CD4-positive, alpha-beta T cell treated with Interferon alpha-2 for 1 hour (primary cell): ENCODE results near the gene FRS3.
"Not testable (repeated sequence)": the region's sequence is repeated elsewhere in the genome, so short reads cannot be mapped to it uniquely, and the experiment has no call there.

Source experiments
- DNase-seq, 2 donors: peaks; one replicate each; pipeline ENCODE4 v3.0.0-alpha.2; 2020 to 2022

FRS3 gene

DNA sequence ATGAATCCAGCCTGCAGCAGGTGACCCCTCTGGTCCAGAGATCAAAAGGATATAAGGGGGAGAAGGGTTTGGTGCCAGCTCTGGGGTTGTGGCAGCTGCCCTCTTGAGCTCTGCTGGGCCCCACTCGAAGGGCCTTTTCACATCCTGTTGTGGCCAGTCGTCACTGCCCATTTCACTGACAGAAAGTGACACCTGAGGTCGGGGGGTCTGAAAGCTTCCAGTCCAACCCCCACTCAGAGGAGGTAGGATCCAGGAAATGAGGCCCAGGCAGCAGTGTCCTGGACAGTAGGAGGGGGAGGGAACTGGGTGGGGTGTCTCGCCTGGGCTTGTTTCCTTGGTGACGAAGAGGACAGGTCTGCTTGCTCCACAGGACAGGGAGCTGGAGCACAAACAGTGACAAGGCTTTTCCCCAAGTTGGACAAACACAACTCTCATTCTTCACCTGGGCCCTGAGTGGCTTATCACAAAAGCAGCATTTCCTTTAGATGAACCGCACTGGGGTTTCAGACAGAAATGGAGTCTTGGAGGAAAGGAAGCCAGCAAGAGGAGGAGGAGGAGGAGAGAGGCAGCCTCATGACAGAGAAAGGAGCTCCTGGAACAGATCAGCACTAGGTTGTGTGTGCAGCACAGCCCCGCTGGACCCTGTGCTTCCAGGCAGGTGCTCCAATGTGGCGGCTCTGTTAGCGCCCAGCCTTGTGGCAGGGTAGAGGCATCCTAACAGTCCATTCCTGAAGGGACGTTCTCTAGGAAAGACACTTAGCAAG lies 11.0 kb downstream of the FRS3 start:
- DNase-seq: no peak

GRCh38 chr6:41767112-41767833 lies 12.4 kb downstream of the FRS3 start:
- DNase-seq: no peak

- not testable (repeated sequence) for DNase-seq
Measured at GRCh38 chr6:41766043-41766664, 13.5 kb downstream of the FRS3 start.

GRCh38 chr6:41763470-41763869 lies 16.2 kb downstream of the FRS3 start:
- no peak for DNase-seq

- DNase-seq: no peak
Measured at GRCh38 chr6:41759905-41760579, 19.7 kb downstream of the FRS3 start.

- no peak for DNase-seq
Measured at GRCh38 chr6:41759106-41759904, 20.4 kb downstream of the FRS3 start.

DNA sequence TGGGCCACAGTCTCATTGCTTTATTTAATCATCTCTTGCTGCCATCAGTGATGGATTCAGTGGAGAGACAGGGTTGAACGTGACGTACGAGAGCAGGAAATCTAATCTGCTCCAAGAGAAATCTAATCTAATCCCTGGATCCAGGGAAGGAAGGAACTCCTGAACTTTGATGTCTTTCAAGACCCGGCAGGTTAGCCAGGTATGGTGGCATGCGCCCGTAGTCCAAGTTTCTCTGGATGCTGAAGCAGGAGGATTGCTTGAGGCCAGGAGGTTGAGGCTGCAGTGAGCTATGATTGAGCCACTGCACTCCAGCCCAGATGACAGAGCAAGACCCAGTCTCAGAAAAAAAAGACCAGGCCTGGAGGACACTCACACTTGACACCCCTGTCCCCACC lies 21.1 kb downstream of the FRS3 start:
- no peak for DNase-seq

GRCh38 chr6:41757931-41758640 lies 21.6 kb downstream of the FRS3 start:
- DNase-seq: no peak

GRCh38 chr6:41757271-41757670 lies 22.4 kb downstream of the FRS3 start:
- no peak for DNase-seq

DNA sequence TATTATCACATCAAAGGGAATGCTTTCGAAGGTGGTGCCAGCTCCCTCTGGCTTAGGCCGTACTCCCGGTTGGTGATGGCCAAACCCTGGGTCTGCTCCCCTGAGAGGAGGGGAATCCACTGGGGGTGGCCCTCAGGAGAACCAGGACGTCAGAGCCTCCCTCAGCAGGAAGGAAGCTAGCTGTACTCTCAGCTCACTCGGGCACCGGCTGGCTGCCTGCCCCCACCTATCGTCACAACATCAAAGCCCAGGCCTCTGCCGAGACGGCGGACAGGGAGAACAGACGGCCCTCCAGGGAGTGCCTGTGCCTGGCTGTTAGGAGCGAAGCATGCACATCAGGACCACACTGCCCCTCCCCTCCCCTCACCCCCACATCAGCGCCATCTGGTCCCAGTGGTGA lies 23.3 kb downstream of the FRS3 start:
- no peak for DNase-seq

GRCh38 chr6:41755895-41756294 lies 23.8 kb downstream of the FRS3 start:
- no peak for DNase-seq

DNA sequence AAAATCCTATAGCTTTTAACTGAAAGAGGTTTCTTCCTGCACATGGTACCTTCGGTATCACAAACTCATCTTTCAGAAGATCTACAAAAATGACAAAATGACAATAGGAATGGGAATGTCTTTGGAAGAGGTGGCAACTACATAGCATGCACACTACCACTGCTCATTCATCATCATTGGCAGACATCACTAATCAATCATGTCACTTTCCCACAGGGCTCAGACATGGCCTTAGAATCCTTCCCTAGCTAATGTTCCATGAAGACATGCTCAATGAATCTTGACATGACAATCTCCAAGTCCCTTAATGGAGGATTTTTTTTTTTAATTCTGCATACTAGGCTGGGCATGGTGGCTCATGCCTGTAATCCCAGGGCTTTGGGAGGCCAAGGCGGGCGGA lies 29.3 kb downstream of the FRS3 start:
- no peak for DNase-seq

GRCh38 chr6:41748542-41748941 lies 31.2 kb downstream of the FRS3 start:
- no peak for DNase-seq

GRCh38 chr6:41748102-41748477 lies 31.6 kb downstream of the FRS3 start:
- DNase-seq: no peak

- no peak for DNase-seq
Measured at GRCh38 chr6:41747256-41748101, 32.2 kb downstream of the FRS3 start, which contains the start of gene PGC. Gene PGC, minus strand, starts transcription at chr6:41747397. Its CDS starts 63 bp downstream, at chr6:41747334.

- DNase-seq: no peak
Measured at GRCh38 chr6:41746107-41746506, 33.6 kb downstream of the FRS3 start.

GRCh38 chr6:41744236-41744787 lies 35.4 kb downstream of the FRS3 start:
- no peak for DNase-seq

DNA sequence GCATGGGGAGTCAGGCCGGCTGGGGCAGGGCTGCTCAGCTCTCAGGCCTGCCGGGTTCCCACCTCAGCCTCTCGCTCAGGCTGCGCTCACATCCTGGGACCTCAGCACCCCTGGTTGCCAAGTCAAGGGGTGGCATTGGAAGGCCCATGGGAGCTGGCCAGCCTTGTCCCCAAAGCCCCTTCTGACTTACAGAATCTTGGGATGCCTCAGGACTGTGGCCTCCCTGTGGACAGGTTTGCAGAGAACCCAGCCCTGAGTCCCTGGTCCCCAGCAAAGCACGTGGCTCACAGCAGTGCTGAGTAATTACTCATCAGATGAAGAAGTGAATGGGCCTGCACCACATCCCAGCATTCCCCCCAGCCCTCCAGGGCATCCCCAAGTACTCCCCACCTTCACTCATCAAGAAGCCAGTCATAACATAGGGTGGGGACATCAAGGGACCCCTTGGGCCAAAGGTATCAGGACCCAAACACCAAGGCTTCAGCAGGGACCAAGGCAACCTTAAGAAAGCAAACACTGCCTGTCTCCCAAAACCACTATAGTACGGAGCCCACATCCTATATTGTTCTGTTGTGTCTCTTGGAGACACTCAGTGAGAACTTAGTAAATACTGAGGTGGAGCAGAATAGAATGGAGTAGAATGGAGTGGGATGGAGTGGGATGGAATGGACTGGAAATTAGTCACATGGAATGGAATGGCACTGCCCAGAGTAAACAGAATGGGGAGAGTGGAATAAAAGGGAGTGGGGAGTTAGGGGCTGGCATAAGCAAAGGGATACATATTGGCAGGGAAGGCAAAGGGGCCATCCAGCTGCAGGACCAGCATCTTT lies 36.1 kb downstream of the FRS3 start:
- DNase-seq: no peak

- no peak for DNase-seq
Measured at GRCh38 chr6:41741625-41742490, 37.8 kb downstream of the FRS3 start.
